GM12891 (cell line): ENCODE data around the gene PADI3.

Experiments
- POLR2A ChIP-seq: IDR thresholded peaks from 2 replicates; pipeline ENCODE4 v1.6.1; 2011; ENCODE audit warnings: low read depth, low read length, control low read depth
- POLR2AphosphoS5 ChIP-seq: IDR thresholded peaks from 2 replicates; pipeline ENCODE4 v1.6.1; 2011; ENCODE audit warnings: low read depth, low read length, control low read depth
- TAF1 ChIP-seq: IDR thresholded peaks from 2 replicates; pipeline ENCODE4 v1.6.1; 2011; ENCODE audit warnings: low read depth, low read length, control low read depth

DNA sequence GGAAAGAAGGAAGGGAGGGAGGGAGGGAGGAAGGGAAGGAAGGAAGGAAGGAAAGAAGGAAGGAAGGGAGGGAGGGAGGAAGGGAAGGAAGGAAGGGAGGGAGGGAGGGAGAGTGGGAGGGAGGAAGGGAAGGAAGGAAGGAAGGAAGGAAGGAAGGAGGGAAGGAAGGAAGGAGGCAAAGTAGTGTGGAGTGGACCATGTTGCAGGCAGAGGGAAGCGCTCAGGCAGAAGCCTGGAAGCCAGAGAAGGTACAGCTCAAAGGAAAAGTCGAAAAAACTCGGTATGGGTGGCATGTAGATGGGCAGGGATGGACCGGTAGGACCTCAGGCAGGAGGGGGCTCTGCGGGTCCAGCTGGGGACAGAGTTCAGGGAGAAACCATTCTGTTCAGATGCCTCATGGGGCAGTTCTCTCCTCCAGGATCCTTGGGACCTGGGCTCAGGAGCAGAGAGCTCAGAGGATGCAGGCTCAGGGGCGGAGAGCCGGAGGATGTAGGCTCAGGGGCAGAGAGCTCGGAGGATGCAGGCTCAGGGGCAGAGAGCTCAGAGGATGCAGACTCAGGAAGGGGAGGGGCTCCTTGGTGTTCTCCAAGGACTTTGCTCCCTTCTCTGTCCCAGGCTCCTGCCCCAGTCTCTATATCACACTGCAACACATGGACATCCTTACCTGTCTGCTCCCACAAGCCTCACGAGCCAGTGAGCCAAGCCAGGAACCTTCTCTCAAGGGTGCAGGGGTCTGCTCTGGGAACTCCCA lies 13.6 kb upstream of the PADI3 start:
- TF ChIP-seq POLR2AphosphoS5 (no peak), POLR2A (no peak), TAF1 (no peak)
